Mammary epithelial cell (primary cell): ENCODE results near the gene KBTBD2.

Experiments used
- EZH2 ChIP-seq: IDR thresholded peaks from 2 replicates; pipeline ENCODE4 v1.6.1; 2012; ENCODE audit warnings: low read length, inconsistent platforms, borderline replicate concordance
- TF ChIP-seq, protein P1 (sequence below), 2 donors: IDR thresholded peaks in 1 of 2; conservative IDR thresholded peaks in 1 of 2; 2 replicates each; pipeline ENCODE4 v1.5.1; 2011 to 2012; ENCODE audit warnings: inconsistent platforms in 2 of 2, low read length in 2 of 2, mild to moderate bottlenecking in 2 of 2, control low read depth in 1 of 2, low read depth in 1 of 2; ENCODE audit not compliant: insufficient read depth in 1 of 2; ENCODE audit errors: extremely low read depth in 1 of 2

DNA sequence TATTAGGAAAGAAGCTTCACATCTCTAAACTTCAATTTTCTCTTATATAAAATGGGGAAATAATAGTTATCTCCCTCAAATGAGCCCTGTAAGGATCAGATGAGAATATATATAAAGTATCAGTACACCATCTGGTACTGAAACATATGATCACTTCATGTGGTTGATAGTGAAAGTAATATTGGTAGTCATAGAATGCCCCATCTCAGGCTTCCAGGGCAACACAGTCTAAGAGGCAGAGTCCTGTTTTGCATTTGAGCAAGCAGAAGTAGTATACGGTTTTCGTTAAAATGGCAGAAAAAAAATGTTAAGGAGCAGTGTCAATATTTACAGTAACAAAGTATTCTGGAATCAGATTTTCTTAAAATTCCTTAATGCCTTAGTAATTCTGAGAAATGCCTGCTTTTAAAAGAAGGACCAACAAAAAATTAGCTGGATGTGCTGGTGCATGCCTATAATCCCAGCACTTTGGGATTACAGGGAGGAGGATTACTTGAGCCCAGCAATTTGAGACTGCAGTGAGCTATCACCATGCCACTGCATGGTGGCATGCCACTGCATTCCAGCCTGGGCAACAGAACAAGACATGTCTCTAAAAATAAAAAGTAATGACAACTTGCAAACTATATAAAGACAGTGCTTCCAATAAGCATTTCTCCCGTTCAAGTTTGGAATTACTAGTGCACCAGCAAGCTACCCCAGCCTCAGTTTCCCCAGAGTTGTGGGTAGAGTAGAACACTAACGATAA is 19.8 kb downstream of the KBTBD2 start:
- TF ChIP-seq, protein P1, sequence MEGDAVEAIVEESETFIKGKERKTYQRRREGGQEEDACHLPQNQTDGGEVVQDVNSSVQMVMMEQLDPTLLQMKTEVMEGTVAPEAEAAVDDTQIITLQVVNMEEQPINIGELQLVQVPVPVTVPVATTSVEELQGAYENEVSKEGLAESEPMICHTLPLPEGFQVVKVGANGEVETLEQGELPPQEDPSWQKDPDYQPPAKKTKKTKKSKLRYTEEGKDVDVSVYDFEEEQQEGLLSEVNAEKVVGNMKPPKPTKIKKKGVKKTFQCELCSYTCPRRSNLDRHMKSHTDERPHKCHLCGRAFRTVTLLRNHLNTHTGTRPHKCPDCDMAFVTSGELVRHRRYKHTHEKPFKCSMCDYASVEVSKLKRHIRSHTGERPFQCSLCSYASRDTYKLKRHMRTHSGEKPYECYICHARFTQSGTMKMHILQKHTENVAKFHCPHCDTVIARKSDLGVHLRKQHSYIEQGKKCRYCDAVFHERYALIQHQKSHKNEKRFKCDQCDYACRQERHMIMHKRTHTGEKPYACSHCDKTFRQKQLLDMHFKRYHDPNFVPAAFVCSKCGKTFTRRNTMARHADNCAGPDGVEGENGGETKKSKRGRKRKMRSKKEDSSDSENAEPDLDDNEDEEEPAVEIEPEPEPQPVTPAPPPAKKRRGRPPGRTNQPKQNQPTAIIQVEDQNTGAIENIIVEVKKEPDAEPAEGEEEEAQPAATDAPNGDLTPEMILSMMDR (conservative IDR thresholded peaks at IDR 0.05 in 1 of 2, IDR thresholded peaks at IDR 0.05 in 1 of 2; ENCODE audit: extremely low read depth in 1 of 2, insufficient read depth in 1 of 2, low read depth in 1 of 2, low read length in 2 of 2), result no peak
- TF ChIP-seq EZH2, result no peak
